Central memory CD8-positive, alpha-beta T cell (primary cell): ENCODE data around the gene KDM5B.
"Not testable (repeated sequence)": the region's sequence is repeated elsewhere in the genome, so short reads cannot be mapped to it uniquely, and the experiment has no call there.

Source experiments
- ATAC-seq: fragments of 150-1000 bp; cut with Tn5 transposase; replicated peaks from 2 replicates; pipeline ENCODE4 v1.10.0; 2022; ENCODE audit warnings: mild to moderate bottlenecking, moderate FRiP score, moderate number of reproducible peaks; ENCODE audit not compliant: poor library complexity, severe bottlenecking; ENCODE audit errors: extremely low read depth
- DNase-seq, 2 donors: peaks; one replicate each; pipeline ENCODE4 v3.0.0; 2021; ENCODE audit warnings: low spot score in 2 of 2
- H3K27ac Mint-ChIP-seq: one replicate; pipeline ENCODE4 v1.8.0; 2022; ENCODE audit warnings: low read depth, mild to moderate bottlenecking, moderate library complexity, mixed read lengths
- H3K27me3 Mint-ChIP-seq: one replicate; pipeline ENCODE4 v1.8.0; 2022; ENCODE audit warnings: mixed read lengths
- H3K36me3 Mint-ChIP-seq: one replicate; pipeline ENCODE4 v1.8.0; 2022; ENCODE audit warnings: mild to moderate bottlenecking, moderate library complexity, mixed read lengths; ENCODE audit not compliant: insufficient read depth
- H3K4me1 Mint-ChIP-seq: one replicate; pipeline ENCODE4 v1.8.0; 2022; ENCODE audit warnings: mixed read lengths
- H3K4me3 Mint-ChIP-seq: one replicate; pipeline ENCODE4 v1.8.0; 2022; ENCODE audit warnings: mild to moderate bottlenecking, moderate library complexity, mixed read lengths
- H3K9me3 Mint-ChIP-seq: one replicate; pipeline ENCODE4 v1.8.0; 2022; ENCODE audit warnings: mixed read lengths

Gene KDM5B

GRCh38 chr1:202835548-202836072, 27.4 kb upstream of the KDM5B start:
- Mint-ChIP-seq H3K4me1 (peaks cover 27% of the 10 kb centered on the region), H3K27me3 (no peaks in the 10 kb centered on the region), H3K4me3 (peak overlapping the region; percentile 46), H3K27ac (peak overlapping the region; percentile 64), H3K9me3 (no peaks in the 10 kb centered on the region), H3K36me3 (no peaks in the 10 kb centered on the region)
- ATAC-seq (peak; percentile 89), DNase-seq (peak in 1 of 2 donors; percentile 30)

GRCh38 chr1:202834771-202835547, 26.7 kb upstream of the KDM5B start:
- Mint-ChIP-seq H3K9me3 (no peaks in the 10 kb centered on the region), H3K27ac (peak overlapping the region; percentile 64), H3K4me1 (peaks cover 27% of the 10 kb centered on the region), H3K27me3 (no peaks in the 10 kb centered on the region), H3K4me3 (peak overlapping the region; percentile 46), H3K36me3 (no peaks in the 10 kb centered on the region)
- no peak for ATAC-seq
- DNase-seq, result no peak

- no peak for DNase-seq
- H3K9me3 Mint-ChIP-seq, result no peaks in the 10 kb centered on the region
- no peak for ATAC-seq
- no peaks in the 10 kb centered on the region for H3K27me3 Mint-ChIP-seq
- no peak overlapping the region for H3K27ac Mint-ChIP-seq
- H3K4me3 Mint-ChIP-seq, result no peak overlapping the region
- no peaks in the 10 kb centered on the region for H3K36me3 Mint-ChIP-seq
- H3K4me1 Mint-ChIP-seq, result peaks cover 21% of the 10 kb centered on the region
Measured at GRCh38 chr1:202831906-202832305, 23.7 kb upstream of the KDM5B start.

GRCh38 chr1:202829223-202829622, 21.0 kb upstream of the KDM5B start:
- ATAC-seq, H3K4me3 Mint-ChIP-seq, H3K4me1 Mint-ChIP-seq, H3K36me3 Mint-ChIP-seq, H3K27ac Mint-ChIP-seq, DNase-seq, H3K27me3 Mint-ChIP-seq, H3K9me3 Mint-ChIP-seq: not testable (repeated sequence)

- Mint-ChIP-seq H3K27ac (no peak overlapping the region), H3K27me3 (peaks cover 20% of the 10 kb centered on the region), H3K4me3 (no peak overlapping the region), H3K4me1 (no peaks in the 10 kb centered on the region), H3K9me3 (no peaks in the 10 kb centered on the region), H3K36me3 (peaks cover 2% of the 10 kb centered on the region)
- DNase-seq (no peak), ATAC-seq (no peak)
Measured at GRCh38 chr1:202825748-202826147, 17.5 kb upstream of the KDM5B start.

- H3K4me1 Mint-ChIP-seq, result no peaks in the 10 kb centered on the region
- H3K27ac Mint-ChIP-seq, result no peak overlapping the region
- peaks cover 20% of the 10 kb centered on the region for H3K27me3 Mint-ChIP-seq
- peaks cover 2% of the 10 kb centered on the region for H3K36me3 Mint-ChIP-seq
- DNase-seq (no peak), ATAC-seq (no peak)
- H3K4me3 Mint-ChIP-seq, result no peak overlapping the region
- H3K9me3 Mint-ChIP-seq, result no peaks in the 10 kb centered on the region
Measured at GRCh38 chr1:202821467-202821866, 13.2 kb upstream of the KDM5B start.

- no peak for ATAC-seq
- H3K27ac Mint-ChIP-seq, result no peak overlapping the region
- no peak overlapping the region for H3K4me3 Mint-ChIP-seq
- no peaks in the 10 kb centered on the region for H3K4me1 Mint-ChIP-seq
- no peaks in the 10 kb centered on the region for H3K9me3 Mint-ChIP-seq
- no peak for DNase-seq
- H3K36me3 Mint-ChIP-seq, result no peaks in the 10 kb centered on the region
- H3K27me3 Mint-ChIP-seq, result peaks cover 16% of the 10 kb centered on the region
Measured at GRCh38 chr1:202818819-202819218, 10.6 kb upstream of the KDM5B start.

GRCh38 chr1:202815120-202815519, 6.9 kb upstream of the KDM5B start:
- ATAC-seq (no peak), DNase-seq (no peak)
- peaks cover 8% of the 10 kb centered on the region for H3K4me1 Mint-ChIP-seq
- H3K9me3 Mint-ChIP-seq, result no peaks in the 10 kb centered on the region
- no peaks in the 10 kb centered on the region for H3K27me3 Mint-ChIP-seq
- H3K27ac Mint-ChIP-seq, result no peak overlapping the region
- H3K4me3 Mint-ChIP-seq, result no peak overlapping the region
- peaks cover 2% of the 10 kb centered on the region for H3K36me3 Mint-ChIP-seq

GRCh38 chr1:202812176-202813026, 4.2 kb upstream of the KDM5B start:
- H3K4me3 Mint-ChIP-seq, result peak overlapping the region; percentile 77
- H3K36me3 Mint-ChIP-seq, result peaks cover 4% of the 10 kb centered on the region
- DNase-seq (no peak), ATAC-seq (no peak)
- H3K27me3 Mint-ChIP-seq, result no peaks in the 10 kb centered on the region
- no peak overlapping the region for H3K27ac Mint-ChIP-seq
- H3K9me3 Mint-ChIP-seq, result no peaks in the 10 kb centered on the region
- peaks cover 26% of the 10 kb centered on the region for H3K4me1 Mint-ChIP-seq

- Mint-ChIP-seq H3K4me1 (peaks cover 28% of the 10 kb centered on the region), H3K36me3 (peaks cover 4% of the 10 kb centered on the region)
Measured at GRCh38 chr1:202811296-202812175, 3.3 kb upstream of the KDM5B start.

GRCh38 chr1:202810615-202811295, 2.5 kb upstream of the KDM5B start, which contains the start of gene PCAT6:
PCAT6 (plus strand) TSS chr1:202810954.
- ATAC-seq, result peak; percentile 64
- peaks cover 36% of the 10 kb centered on the region for H3K4me1 Mint-ChIP-seq

More at GRCh38 chr1:202811296-202812175, 3.3 kb upstream of the KDM5B start:
- ATAC-seq, result peak; percentile 28
- DNase-seq, result peak in 1 of 2 donors; percentile 15
- H3K27me3 Mint-ChIP-seq, result no peaks in the 10 kb centered on the region
- H3K27ac Mint-ChIP-seq, result peak overlapping the region; percentile 23
- H3K9me3 Mint-ChIP-seq, result no peaks in the 10 kb centered on the region
- H3K4me3 Mint-ChIP-seq, result peak overlapping the region; percentile 77

More at GRCh38 chr1:202810615-202811295, 2.5 kb upstream of the KDM5B start, which contains the start of gene PCAT6:
- Mint-ChIP-seq H3K27ac (peak within 1 kb of the TSS; percentile 23), H3K9me3 (no peaks in the 10 kb centered on the region), H3K4me3 (peak within 1 kb of the TSS; percentile 77), H3K36me3 (peaks cover 4% of the 10 kb centered on the region), H3K27me3 (no peaks in the 10 kb centered on the region)
- DNase-seq, result peak; percentile 63 to 72
